SK-N-SH treated with all-trans-retinoic acid at 6 μM for 48 hours (cell line): ENCODE data around the gene URB1.

ENCODE experiments used
- ATAC-seq: fragments of 200-7000 bp; cut with Tn5 transposase; 3 replicates; pipeline ENCODE4 v1.9.1; 2020; ENCODE audit warnings: mild to moderate bottlenecking, moderate library complexity
- ARNTL ChIP-seq: fragments of 450-650 bp; formaldehyde crosslinking; IDR thresholded peaks from 2 replicates; pipeline ENCODE4 v1.5.0; 2020; ENCODE audit warnings: low read depth, mild to moderate bottlenecking, moderate library complexity, borderline replicate concordance
- BACH2 ChIP-seq: fragments of 250-450 bp; sonication (Bioruptor Pico); IDR thresholded peaks from 2 replicates; pipeline ENCODE4 v1.9.0; 2021; ENCODE audit warnings: mild to moderate bottlenecking, borderline replicate concordance
- CSDC2 ChIP-seq: fragments of 250-450 bp; sonication (Bioruptor Pico); IDR thresholded peaks from 2 replicates; pipeline ENCODE4 v1.5.0; 2020; ENCODE audit warnings: mild to moderate bottlenecking, moderate library complexity
- ESRRG ChIP-seq: fragments of 250-450 bp; sonication (Bioruptor Pico); IDR thresholded peaks from 2 replicates; pipeline ENCODE4 v1.6.1; 2021; ENCODE audit warnings: mild to moderate bottlenecking
- GLIS3 ChIP-seq: fragments of 250-450 bp; sonication (Bioruptor Pico); IDR thresholded peaks from 2 replicates; pipeline ENCODE4 v1.5.0; 2020; ENCODE audit warnings: mild to moderate bottlenecking, moderate library complexity
- ISL1 ChIP-seq: fragments of 250-450 bp; sonication (Bioruptor Pico); IDR thresholded peaks from 2 replicates; pipeline ENCODE4 v2.1.2; 2022; ENCODE audit warnings: mild to moderate bottlenecking, moderate library complexity
- PPARA ChIP-seq: fragments of 250-450 bp; sonication (Bioruptor Pico); IDR thresholded peaks from 2 replicates; pipeline ENCODE4 v1.5.0; 2020; ENCODE audit warnings: mild to moderate bottlenecking, borderline replicate concordance
- RARB ChIP-seq: fragments of 250-450 bp; sonication (Bioruptor Pico); IDR thresholded peaks from 2 replicates; pipeline ENCODE4 v1.8.0; 2021; ENCODE audit warnings: mild to moderate bottlenecking, moderate library complexity
- SNAI2 ChIP-seq: fragments of 250-450 bp; sonication (Bioruptor Pico); IDR thresholded peaks from 2 replicates; pipeline ENCODE4 v1.5.0; 2020; ENCODE audit warnings: mild to moderate bottlenecking, moderate library complexity
- TCF4 ChIP-seq: fragments of 250-450 bp; sonication (Bioruptor Pico); IDR thresholded peaks from 2 replicates; pipeline ENCODE4 v1.8.0; 2021; ENCODE audit warnings: mild to moderate bottlenecking, moderate library complexity, borderline replicate concordance
- TOX ChIP-seq: fragments of 250-450 bp; sonication (Bioruptor Pico); IDR thresholded peaks from 2 replicates; pipeline ENCODE4 v1.8.0; 2021; ENCODE audit warnings: mild to moderate bottlenecking, moderate library complexity, borderline replicate concordance
- ZC3H10 ChIP-seq: fragments of 250-450 bp; sonication (Bioruptor Pico); IDR thresholded peaks from 2 replicates; pipeline ENCODE4 v1.5.1; 2021; ENCODE audit warnings: mild to moderate bottlenecking, moderate library complexity
- ZFP3 ChIP-seq: fragments of 250-450 bp; sonication (Bioruptor Pico); IDR thresholded peaks from 2 replicates; pipeline ENCODE4 v1.5.0; 2020; ENCODE audit warnings: mild to moderate bottlenecking, moderate library complexity
- ZFP30 ChIP-seq: fragments of 450-650 bp; formaldehyde crosslinking; IDR thresholded peaks from 2 replicates; pipeline ENCODE4 v1.5.0; 2022; ENCODE audit warnings: mild to moderate bottlenecking, moderate library complexity
- ZNF565 ChIP-seq: fragments of 450-650 bp; formaldehyde crosslinking; conservative IDR thresholded peaks from 2 replicates; pipeline ENCODE4 v1.5.0; 2020; ENCODE audit warnings: low read depth, mild to moderate bottlenecking, moderate library complexity
- ZNF70 ChIP-seq: fragments of 450-650 bp; formaldehyde crosslinking; IDR thresholded peaks from 2 replicates; pipeline ENCODE4 v1.5.0; 2020; ENCODE audit warnings: mild to moderate bottlenecking, moderate library complexity
- ZNF8 ChIP-seq: fragments of 450-650 bp; formaldehyde crosslinking; IDR thresholded peaks from 2 replicates; pipeline ENCODE4 v1.5.0; 2020; ENCODE audit warnings: mild to moderate bottlenecking, moderate library complexity
- TF ChIP-seq, protein P1 (sequence below): fragments of 250-450 bp; sonication (Bioruptor Pico); IDR thresholded peaks from 2 replicates; pipeline ENCODE4 v1.5.1; 2021; ENCODE audit warnings: mild to moderate bottlenecking, moderate library complexity
- TF ChIP-seq, protein P2 (sequence below): fragments of 250-450 bp; sonication (Bioruptor Pico); IDR thresholded peaks from 2 replicates; pipeline ENCODE4 v1.5.1; 2020; ENCODE audit warnings: low read depth, mild to moderate bottlenecking, moderate library complexity
- TF ChIP-seq, protein P3 (sequence below): fragments of 250-450 bp; sonication (Bioruptor Pico); IDR thresholded peaks from 2 replicates; pipeline ENCODE4 v1.8.0; 2020; ENCODE audit warnings: mild to moderate bottlenecking, moderate library complexity, borderline replicate concordance
- TF ChIP-seq, protein P4 (sequence below): fragments of 250-450 bp; sonication (Bioruptor Pico); IDR thresholded peaks from 2 replicates; pipeline ENCODE4 v1.5.0; 2020; ENCODE audit warnings: mild to moderate bottlenecking, moderate library complexity

Gene URB1

DNA sequence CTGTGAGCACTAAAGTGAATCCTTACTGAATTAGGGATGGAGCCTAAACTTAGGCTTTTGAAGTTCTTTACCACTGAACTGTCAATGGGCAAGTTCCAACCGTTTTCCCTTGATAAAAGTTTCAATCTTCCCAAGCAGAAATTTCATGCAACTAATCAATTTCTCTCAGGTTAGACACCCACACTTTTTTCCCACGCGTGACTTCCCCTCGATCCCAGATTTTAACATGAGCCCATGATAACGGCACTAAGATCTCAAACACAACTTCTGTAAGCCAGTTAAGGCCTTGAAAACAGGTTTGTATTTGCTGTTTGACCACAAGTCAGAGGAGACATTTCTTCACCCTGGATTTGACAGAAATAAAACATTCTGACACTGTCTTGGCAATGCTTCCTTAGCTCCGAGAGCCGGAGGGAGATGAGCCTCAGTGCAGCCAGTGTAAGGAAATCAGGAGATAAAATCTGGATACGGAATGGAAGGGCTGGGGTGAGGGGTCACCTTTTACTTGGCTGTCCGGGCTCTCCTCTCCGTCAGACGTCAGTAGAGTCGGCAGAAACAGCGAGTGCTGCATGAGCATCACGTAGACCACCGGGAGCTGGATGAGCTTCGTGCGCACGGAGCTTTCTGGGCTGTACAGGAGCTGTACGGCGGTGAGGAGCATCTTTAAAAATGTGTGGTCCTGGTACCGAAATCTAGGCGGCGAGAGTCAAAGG is 54.4 kb downstream of the URB1 start:
- ATAC-seq, result no peak
- no peak for TF ChIP-seq CSDC2 (CRISPR knock-in tag)
- TF ChIP-seq ISL1 (CRISPR knock-in tag), result no peak
- no peak for TF ChIP-seq SNAI2 (CRISPR knock-in tag)
- TF ChIP-seq PPARA (CRISPR knock-in tag), result no peak
- TF ChIP-seq ARNTL (CRISPR knock-in tag), result no peak
- TF ChIP-seq RARB (CRISPR knock-in tag), result no peak
- TF ChIP-seq ESRRG (CRISPR knock-in tag), result no peak
- TF ChIP-seq, protein P1, sequence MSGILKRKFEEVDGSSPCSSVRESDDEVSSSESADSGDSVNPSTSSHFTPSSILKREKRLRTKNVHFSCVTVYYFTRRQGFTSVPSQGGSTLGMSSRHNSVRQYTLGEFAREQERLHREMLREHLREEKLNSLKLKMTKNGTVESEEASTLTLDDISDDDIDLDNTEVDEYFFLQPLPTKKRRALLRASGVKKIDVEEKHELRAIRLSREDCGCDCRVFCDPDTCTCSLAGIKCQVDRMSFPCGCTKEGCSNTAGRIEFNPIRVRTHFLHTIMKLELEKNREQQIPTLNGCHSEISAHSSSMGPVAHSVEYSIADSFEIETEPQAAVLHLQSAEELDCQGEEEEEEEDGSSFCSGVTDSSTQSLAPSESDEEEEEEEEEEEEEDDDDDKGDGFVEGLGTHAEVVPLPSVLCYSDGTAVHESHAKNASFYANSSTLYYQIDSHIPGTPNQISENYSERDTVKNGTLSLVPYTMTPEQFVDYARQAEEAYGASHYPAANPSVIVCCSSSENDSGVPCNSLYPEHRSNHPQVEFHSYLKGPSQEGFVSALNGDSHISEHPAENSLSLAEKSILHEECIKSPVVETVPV (CRISPR knock-in tag), result no peak
- no peak for TF ChIP-seq ZNF70 (CRISPR knock-in tag)
- TF ChIP-seq ZNF565, result no peak
- TF ChIP-seq BACH2, result no peak
- TF ChIP-seq, protein P2, sequence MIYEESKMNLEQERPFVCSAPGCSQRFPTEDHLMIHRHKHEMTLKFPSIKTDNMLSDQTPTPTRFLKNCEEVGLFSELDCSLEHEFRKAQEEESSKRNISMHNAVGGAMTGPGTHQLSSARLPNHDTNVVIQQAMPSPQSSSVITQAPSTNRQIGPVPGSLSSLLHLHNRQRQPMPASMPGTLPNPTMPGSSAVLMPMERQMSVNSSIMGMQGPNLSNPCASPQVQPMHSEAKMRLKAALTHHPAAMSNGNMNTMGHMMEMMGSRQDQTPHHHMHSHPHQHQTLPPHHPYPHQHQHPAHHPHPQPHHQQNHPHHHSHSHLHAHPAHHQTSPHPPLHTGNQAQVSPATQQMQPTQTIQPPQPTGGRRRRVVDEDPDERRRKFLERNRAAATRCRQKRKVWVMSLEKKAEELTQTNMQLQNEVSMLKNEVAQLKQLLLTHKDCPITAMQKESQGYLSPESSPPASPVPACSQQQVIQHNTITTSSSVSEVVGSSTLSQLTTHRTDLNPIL (CRISPR knock-in tag), result no peak
- TF ChIP-seq TOX, result no peak
- TF ChIP-seq, protein P3, sequence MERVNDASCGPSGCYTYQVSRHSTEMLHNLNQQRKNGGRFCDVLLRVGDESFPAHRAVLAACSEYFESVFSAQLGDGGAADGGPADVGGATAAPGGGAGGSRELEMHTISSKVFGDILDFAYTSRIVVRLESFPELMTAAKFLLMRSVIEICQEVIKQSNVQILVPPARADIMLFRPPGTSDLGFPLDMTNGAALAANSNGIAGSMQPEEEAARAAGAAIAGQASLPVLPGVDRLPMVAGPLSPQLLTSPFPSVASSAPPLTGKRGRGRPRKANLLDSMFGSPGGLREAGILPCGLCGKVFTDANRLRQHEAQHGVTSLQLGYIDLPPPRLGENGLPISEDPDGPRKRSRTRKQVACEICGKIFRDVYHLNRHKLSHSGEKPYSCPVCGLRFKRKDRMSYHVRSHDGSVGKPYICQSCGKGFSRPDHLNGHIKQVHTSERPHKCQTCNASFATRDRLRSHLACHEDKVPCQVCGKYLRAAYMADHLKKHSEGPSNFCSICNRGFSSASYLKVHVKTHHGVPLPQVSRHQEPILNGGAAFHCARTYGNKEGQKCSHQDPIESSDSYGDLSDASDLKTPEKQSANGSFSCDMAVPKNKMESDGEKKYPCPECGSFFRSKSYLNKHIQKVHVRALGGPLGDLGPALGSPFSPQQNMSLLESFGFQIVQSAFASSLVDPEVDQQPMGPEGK (CRISPR knock-in tag), result no peak
- TF ChIP-seq, protein P4, sequence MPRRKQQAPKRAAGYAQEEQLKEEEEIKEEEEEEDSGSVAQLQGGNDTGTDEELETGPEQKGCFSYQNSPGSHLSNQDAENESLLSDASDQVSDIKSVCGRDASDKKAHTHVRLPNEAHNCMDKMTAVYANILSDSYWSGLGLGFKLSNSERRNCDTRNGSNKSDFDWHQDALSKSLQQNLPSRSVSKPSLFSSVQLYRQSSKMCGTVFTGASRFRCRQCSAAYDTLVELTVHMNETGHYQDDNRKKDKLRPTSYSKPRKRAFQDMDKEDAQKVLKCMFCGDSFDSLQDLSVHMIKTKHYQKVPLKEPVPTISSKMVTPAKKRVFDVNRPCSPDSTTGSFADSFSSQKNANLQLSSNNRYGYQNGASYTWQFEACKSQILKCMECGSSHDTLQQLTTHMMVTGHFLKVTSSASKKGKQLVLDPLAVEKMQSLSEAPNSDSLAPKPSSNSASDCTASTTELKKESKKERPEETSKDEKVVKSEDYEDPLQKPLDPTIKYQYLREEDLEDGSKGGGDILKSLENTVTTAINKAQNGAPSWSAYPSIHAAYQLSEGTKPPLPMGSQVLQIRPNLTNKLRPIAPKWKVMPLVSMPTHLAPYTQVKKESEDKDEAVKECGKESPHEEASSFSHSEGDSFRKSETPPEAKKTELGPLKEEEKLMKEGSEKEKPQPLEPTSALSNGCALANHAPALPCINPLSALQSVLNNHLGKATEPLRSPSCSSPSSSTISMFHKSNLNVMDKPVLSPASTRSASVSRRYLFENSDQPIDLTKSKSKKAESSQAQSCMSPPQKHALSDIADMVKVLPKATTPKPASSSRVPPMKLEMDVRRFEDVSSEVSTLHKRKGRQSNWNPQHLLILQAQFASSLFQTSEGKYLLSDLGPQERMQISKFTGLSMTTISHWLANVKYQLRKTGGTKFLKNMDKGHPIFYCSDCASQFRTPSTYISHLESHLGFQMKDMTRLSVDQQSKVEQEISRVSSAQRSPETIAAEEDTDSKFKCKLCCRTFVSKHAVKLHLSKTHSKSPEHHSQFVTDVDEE (CRISPR knock-in tag), result no peak
- TF ChIP-seq ZFP3 (CRISPR knock-in tag), result no peak

DNA sequence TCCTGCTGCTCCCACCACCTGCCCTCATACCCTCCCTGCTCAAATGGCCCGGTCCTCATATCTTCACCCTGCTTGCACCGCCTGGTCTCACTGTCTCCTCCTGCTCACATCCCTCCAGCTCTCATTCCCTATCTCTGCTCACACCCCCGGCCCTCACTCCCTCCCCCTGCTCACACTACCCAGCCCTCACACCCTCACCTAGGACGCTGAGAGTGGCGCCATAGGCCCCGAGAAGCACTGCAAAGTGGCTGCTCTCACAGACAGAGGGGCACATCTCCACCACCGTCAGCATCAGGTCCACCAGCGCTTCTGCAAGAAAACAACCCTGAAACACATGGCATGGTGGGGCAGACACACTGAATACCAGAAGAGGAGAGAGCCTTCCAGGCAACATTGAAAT is 55.6 kb downstream of the URB1 start:
- no peak for ATAC-seq
- TF ChIP-seq, protein P4 (CRISPR knock-in tag), result no peak
- TF ChIP-seq TCF4 (no peak), SNAI2 (CRISPR knock-in tag) (no peak), RARB (CRISPR knock-in tag) (no peak), TOX (no peak), ZFP30 (CRISPR knock-in tag) (no peak), ISL1 (CRISPR knock-in tag) (no peak), ZFP3 (CRISPR knock-in tag) (no peak), ZC3H10 (no peak), GLIS3 (CRISPR knock-in tag) (no peak), CSDC2 (CRISPR knock-in tag) (no peak), ZNF8 (no peak), ARNTL (CRISPR knock-in tag) (no peak)
- TF ChIP-seq, protein P2 (CRISPR knock-in tag), result no peak
- TF ChIP-seq, protein P1 (CRISPR knock-in tag), result no peak
- TF ChIP-seq, protein P3 (CRISPR knock-in tag), result no peak
